H1 (cell line): ENCODE measurements around the gene TRDN. TPM values are rescaled to one million over a fixed set of nuclear protein-coding genes. Genes with fewer than 3 reads are reported as not detected.

Experiments
- CTCF ChIA-PET: fragments of 300-600 bp; sonication (Branson Sonifier 250); formaldehyde crosslinking; loops from one replicate; lab custom pipeline; 2021; ENCODE audit not compliant: partially characterized antibody; lab: Charles Lee
- POLR2A ChIA-PET: fragments of 300-600 bp; sonication (Branson Sonifier 250); formaldehyde crosslinking; loops from one replicate; lab custom pipeline; 2021; ENCODE audit warnings: inconsistent platforms; ENCODE audit not compliant: partially characterized antibody; lab: Charles Lee
- DNase-seq, 2 experiments: peaks; one replicate each; pipeline versions ENCODE4 v3.0.0 to v3.0.0-alpha.2; 2010 to 2022; ENCODE audit warnings: low spot score in 2 of 2, low read depth in 1 of 2, mixed read lengths in 1 of 2
- FAIRE-seq: peaks from 2 replicates; lab custom pipeline; 2011; peaks lifted over from hg19 to GRCh38; lab: Jason Lieb, UNC
- H2AFZ ChIP-seq: 2 replicates; pipeline ENCODE4 v1.8.1; 2012; ENCODE audit warnings: low read length, inconsistent platforms
- H2AK5ac ChIP-seq: 2 replicates; pipeline ENCODE4 v1.6.1; 2013; ENCODE audit warnings: low read depth, low read length
- H2BK120ac ChIP-seq: replicated peaks from 2 replicates; pipeline ENCODE3; 2013; ENCODE audit warnings: low read depth, low read length, inconsistent platforms
- H2BK12ac ChIP-seq: 2 replicates; pipeline ENCODE4 v1.6.1; 2013; ENCODE audit warnings: low read depth, low read length
- H2BK15ac ChIP-seq: 2 replicates; pipeline ENCODE4 v1.6.1; 2013; ENCODE audit warnings: low read length
- H2BK20ac ChIP-seq: 2 replicates; pipeline ENCODE4 v1.6.1; 2013; ENCODE audit warnings: low read length
- H2BK5ac ChIP-seq: 2 replicates; pipeline ENCODE4 v1.6.1; 2013; ENCODE audit warnings: low read depth, low read length
- H3K14ac ChIP-seq: 2 replicates; pipeline ENCODE4 v1.6.1; 2013; ENCODE audit warnings: inconsistent platforms; ENCODE audit not compliant: insufficient read length
- H3K18ac ChIP-seq: 2 replicates; pipeline ENCODE4 v1.6.1; 2013; ENCODE audit warnings: low read length; ENCODE audit errors: extremely low read depth
- H3K23ac ChIP-seq: 2 replicates; pipeline ENCODE4 v1.6.1; 2013; ENCODE audit warnings: inconsistent platforms; ENCODE audit not compliant: insufficient read length
- H3K23me2 ChIP-seq: 2 replicates; pipeline ENCODE4 v1.6.1; 2013; ENCODE audit warnings: low read depth, low read length
- H3K27ac ChIP-seq: 2 replicates; pipeline ENCODE4 v1.6.1; 2011; ENCODE audit warnings: low read depth, low read length, inconsistent platforms
- H3K27me3 ChIP-seq, 4 experiments: replicated peaks in 1 of 4; 1 replicate in 1 of 4; 2 replicates in 3 of 4; pipeline versions ENCODE4 v1.6.1 to v1.8.1; 2011 to 2013; ENCODE audit warnings: low read length in 3 of 4, mild to moderate bottlenecking in 3 of 4, inconsistent platforms in 2 of 4, mixed read lengths in 2 of 4, moderate library complexity in 1 of 4; ENCODE audit not compliant: control insufficient read depth in 3 of 4, insufficient read depth in 3 of 4; ENCODE audit errors: extremely low read depth in 1 of 4
- H3K36me3 ChIP-seq, 4 experiments: 2 replicates each; pipeline versions ENCODE4 v1.6.1 to v1.8.1; 2011 to 2013; ENCODE audit warnings: mild to moderate bottlenecking in 4 of 4, low read length in 3 of 4, moderate library complexity in 2 of 4, control low read depth in 1 of 4, inconsistent platforms in 1 of 4; ENCODE audit not compliant: insufficient read depth in 4 of 4, control insufficient read depth in 2 of 4
- H3K4ac ChIP-seq: replicated peaks from 2 replicates; pipeline ENCODE3; 2013; ENCODE audit warnings: low read length, low read depth, mixed read lengths, inconsistent platforms; ENCODE audit not compliant: insufficient read length
- H3K4me1 ChIP-seq, 4 experiments: replicated peaks in 1 of 4; 1 replicate in 1 of 4; 2 replicates in 3 of 4; pipeline versions ENCODE4 v1.6.1 to v1.8.1; 2011 to 2013; ENCODE audit warnings: low read length in 3 of 4, inconsistent platforms in 2 of 4, mixed read lengths in 1 of 4; ENCODE audit not compliant: insufficient read depth in 4 of 4, control insufficient read depth in 3 of 4
- H3K4me2 ChIP-seq, 2 experiments: 2 replicates each; pipeline versions ENCODE4 v1.6.1 to v1.8.1; 2011 to 2013; ENCODE audit warnings: low read depth in 2 of 2, low read length in 2 of 2, control low read depth in 1 of 2, inconsistent platforms in 1 of 2, mild to moderate bottlenecking in 1 of 2; ENCODE audit not compliant: insufficient read depth in 1 of 2
- H3K4me3 ChIP-seq, 4 experiments: fragments of 200-600, 300-600 bp in 1 of 4; sonication (generic), shearing (Covaris generic), sonication (Bioruptor Twin) in 1 of 4; 2 replicates each; pipeline versions ENCODE4 v1.5.1 to v1.8.1; 2011 to 2016; ENCODE audit warnings: low read length in 4 of 4, low read depth in 3 of 4, control low read depth in 2 of 4, inconsistent platforms in 2 of 4, mild to moderate bottlenecking in 2 of 4, mixed read lengths in 1 of 4, moderate library complexity in 1 of 4; ENCODE audit not compliant: insufficient read depth in 2 of 4; ENCODE audit errors: extremely low read depth in 1 of 4
- H3K56ac ChIP-seq: replicated peaks from 2 replicates; pipeline ENCODE3; 2013; ENCODE audit warnings: low read depth, mild to moderate bottlenecking, mixed read lengths, low read length, inconsistent platforms; ENCODE audit not compliant: insufficient read length
- H3K79me1 ChIP-seq: 2 replicates; pipeline ENCODE4 v1.6.1; 2013; ENCODE audit warnings: low read depth, low read length, control low read depth
- H3K79me2 ChIP-seq, 2 experiments: 2 replicates each; pipeline versions ENCODE4 v1.6.1 to v1.8.1; 2012 to 2013; ENCODE audit warnings: low read length in 2 of 2, mild to moderate bottlenecking in 2 of 2, inconsistent platforms in 1 of 2; ENCODE audit not compliant: insufficient read depth in 2 of 2, control insufficient read depth in 1 of 2
- H3K9ac ChIP-seq, 4 experiments: replicated peaks in 1 of 4; 1 replicate in 1 of 4; 2 replicates in 3 of 4; pipeline versions ENCODE4 v1.6.1 to v1.8.1; 2011 to 2013; ENCODE audit warnings: low read depth in 3 of 4, low read length in 3 of 4, control low read depth in 2 of 4, mild to moderate bottlenecking in 2 of 4, moderate library complexity in 2 of 4, inconsistent platforms in 1 of 4; ENCODE audit errors: extremely low read depth in 1 of 4
- H3K9me3 ChIP-seq, 2 experiments: 2 replicates each; pipeline versions ENCODE4 v1.6.1 to v1.8.1; 2012 to 2013; ENCODE audit warnings: mild to moderate bottlenecking in 2 of 2, moderate library complexity in 2 of 2, control low read depth in 1 of 2, inconsistent platforms in 1 of 2, low read depth in 1 of 2, low read length in 1 of 2, mixed read lengths in 1 of 2; ENCODE audit not compliant: insufficient read depth in 2 of 2
- H4K20me1 ChIP-seq, 2 experiments: replicated peaks in 1 of 2; 2 replicates each; pipeline versions ENCODE3 to v1.8.1; 2011 to 2013; ENCODE audit warnings: inconsistent platforms in 2 of 2, low read length in 2 of 2, mild to moderate bottlenecking in 1 of 2; ENCODE audit not compliant: insufficient read depth in 2 of 2, control insufficient read depth in 1 of 2
- H4K5ac ChIP-seq: 2 replicates; pipeline ENCODE4 v1.6.1; 2013; ENCODE audit warnings: low read length, low read depth, mixed read lengths, inconsistent platforms; ENCODE audit not compliant: insufficient read length
- H4K8ac ChIP-seq: 2 replicates; pipeline ENCODE4 v1.8.0; 2013; ENCODE audit warnings: mild to moderate bottlenecking, moderate library complexity, low read length, inconsistent platforms; ENCODE audit not compliant: insufficient read depth; ENCODE audit errors: extremely low read depth
- H4K91ac ChIP-seq: replicated peaks from 2 replicates; pipeline ENCODE3; 2013; ENCODE audit warnings: low read length, mixed read lengths, inconsistent platforms; ENCODE audit not compliant: insufficient read length
- CHD1 ChIP-seq: IDR thresholded peaks from 2 replicates; pipeline ENCODE4 v1.6.1; 2012; ENCODE audit warnings: low read depth, low read length, improper control_type of control experiment
- CREB1 ChIP-seq: IDR thresholded peaks from 2 replicates; pipeline ENCODE4 v1.6.1; 2012; ENCODE audit warnings: inconsistent platforms
- KDM5A ChIP-seq: fragments of 200-600 bp; IDR thresholded peaks from 2 replicates; pipeline ENCODE4 v1.7.1; 2012; ENCODE audit warnings: mild to moderate bottlenecking, low read length, inconsistent platforms, mixed read lengths
- MAFK ChIP-seq: IDR thresholded peaks from 2 replicates; pipeline ENCODE4 v1.6.1; 2012; ENCODE audit warnings: low read depth, mild to moderate bottlenecking, improper control_type of control experiment, low read length
- POLR2A ChIP-seq, 2 experiments: IDR thresholded peaks; 1 replicate in 1 of 2; 2 replicates in 1 of 2; pipeline ENCODE4 v1.6.1; 2011; ENCODE audit warnings: low read depth in 2 of 2, low read length in 2 of 2, mild to moderate bottlenecking in 2 of 2; ENCODE audit errors: control extremely low read depth in 1 of 2
- RNF2 ChIP-seq: fragments of 200-900, 300-1000 bp; sonication (generic); IDR thresholded peaks from 2 replicates; pipeline ENCODE4 v1.7.1; 2016; ENCODE audit warnings: borderline replicate concordance, low read depth, mild to moderate bottlenecking, antibody characterized with exemption, low read length; ENCODE audit not compliant: poor library complexity, severe bottlenecking; ENCODE audit errors: missing control alignments
- SRF ChIP-seq: IDR thresholded peaks from 2 replicates; pipeline ENCODE4 v1.6.1; 2011; ENCODE audit warnings: mild to moderate bottlenecking, low read depth, low read length, moderate library complexity
- TAF1 ChIP-seq: IDR thresholded peaks from 2 replicates; pipeline ENCODE4 v1.6.1; 2011; ENCODE audit warnings: mild to moderate bottlenecking, low read depth, low read length
- WGBS, 2 experiments: shearing (Covaris generic) in 1 of 2; methylation state at CpG; one replicate each; pipeline versions ENCODE4 v1.1.6 to v1.1.7; 2013 to 2015; ENCODE audit warnings: low lambda C conversion rate in 2 of 2, mixed read lengths in 2 of 2, inconsistent platforms in 1 of 2, low coverage in 1 of 2, missing lambda C conversion rate in 1 of 2; ENCODE audit not compliant: insufficient replicate concordance in 2 of 2, insufficient coverage in 1 of 2, insufficient read length in 1 of 2; ENCODE audit errors: extremely low coverage in 1 of 2, missing lambda C conversion rate in 1 of 2; 5-methylcytosine and 5-hydroxymethylcytosine counted together
- polyA plus RNA-seq, 7 experiments: library from polyadenylated mRNA; depleted of rRNA in 3 of 7; stranded (reverse) in 5 of 7; unstranded in 2 of 7; fragments of >200 nt in 5 of 7; fragments of 200-250 nt in 2 of 7; gene quantifications; 1 replicate in 5 of 7; 2 replicates in 1 of 7; 4 replicates in 1 of 7; pipeline versions ENCODE4 v1.2.1 to v1.2.3, GENCODE V29; 2011 to 2013; ENCODE audit warnings: missing spikeins in 2 of 7, mixed read lengths in 2 of 7
- total RNA-seq: library from RNA; stranded (reverse); fragmentation: NEBNext Ultra II Directional; extraction: Animal tissue kit (Norgen Biotek cat#: 25700); gene quantifications from 2 replicates; pipeline ENCODE4 v1.2.1, GENCODE V29; 2021

The TRDN gene
- total and polyA plus RNA-seq, 2 of the 8 experiments (the other 6 are each of a cell fraction or from before 2014, with no cell fraction given): 1.6 to 41.6 TPM

DNA sequence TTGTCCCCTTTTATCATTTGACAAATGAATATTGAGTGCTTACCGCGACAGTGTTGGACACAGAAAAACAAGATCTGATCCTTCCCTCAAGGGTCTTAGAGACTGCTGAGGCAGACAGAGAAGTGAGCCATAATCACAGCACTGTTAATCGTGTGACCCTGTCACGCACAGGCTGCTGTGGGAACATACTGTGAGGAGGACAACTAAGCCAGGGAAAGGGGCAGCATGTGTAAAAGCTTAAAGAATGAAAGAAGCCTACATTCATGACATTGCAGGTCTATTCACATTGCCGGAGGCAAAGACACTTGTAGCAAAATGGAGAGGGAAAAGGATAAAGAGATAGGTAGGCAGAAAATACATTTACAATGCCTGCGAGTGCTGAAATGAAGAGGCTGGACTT is 32.7 kb downstream of the TRDN start:
- Histone ChIP-seq H2AFZ (peak overlapping the region; percentile 95), H4K8ac (no peak overlapping the region)
- DNase-seq: no peak

More for the DNA sequence above, 32.7 kb downstream of the TRDN start:
- Histone ChIP-seq H3K79me1 (no peaks in the 10 kb centered on the region), H3K14ac (no peak overlapping the region), H3K27me3 (no peaks in the 10 kb centered on the region), H3K4ac (no peak overlapping the region), H2AK5ac (no peak overlapping the region), H3K79me2 (no peaks in the 10 kb centered on the region), H2BK120ac (no peak overlapping the region), H2BK15ac (no peak overlapping the region; the same call in 1 of the 2 replicates), H3K4me1 (no peaks in the 10 kb centered on the region), H3K18ac (no peak overlapping the region), H4K91ac (no peak overlapping the region), H3K23ac (no peak overlapping the region), H3K36me3 (no peaks in the 10 kb centered on the region), H3K4me2 (no peak overlapping the region), H4K20me1 (no peaks in the 10 kb centered on the region), H2BK12ac (no peak overlapping the region), H3K56ac (no peak overlapping the region), H2BK5ac (no peak overlapping the region), H2BK20ac (no peak overlapping the region), H3K23me2 (no peaks in the 10 kb centered on the region), H3K4me3 (no peak overlapping the region), H3K9ac (peak overlapping the region in 1 of 4 experiments; percentile 21; a peak in 1 of 7 replicates), H4K5ac (no peak overlapping the region), H3K27ac (no peak overlapping the region), H3K9me3 (no peaks in the 10 kb centered on the region)
- FAIRE-seq: no peak
- CTCF ChIA-PET: no interaction called here
- no peak for TF ChIP-seq KDM5A
- no peak for TF ChIP-seq TAF1
- TF ChIP-seq SRF: no peak
- TF ChIP-seq POLR2A (IDR thresholded peaks at IDR 0.05; ENCODE audit: control extremely low read depth in 1 of 2, low read depth in 2 of 2, low read length in 2 of 2): no peak
- no peak for TF ChIP-seq MAFK
- TF ChIP-seq CHD1: no peak
- no peak for TF ChIP-seq RNF2
- TF ChIP-seq CREB1: no peak
- WGBS, 2 experiments: 72% methylated on average over 6 of the region's 6 CpGs; no CpG with 5 or more reads in 1 of the 2 experiments
- POLR2A ChIA-PET: no interaction called here
